Measurements from ENCODE around the gene PPP1R3D. TPM values are rescaled to one million over a fixed set of nuclear protein-coding genes. Genes with fewer than 3 reads are reported as not detected.

The PPP1R3D gene
- total RNA-seq, 1 donor from 2014 or later = 3.2 TPM

DNA sequence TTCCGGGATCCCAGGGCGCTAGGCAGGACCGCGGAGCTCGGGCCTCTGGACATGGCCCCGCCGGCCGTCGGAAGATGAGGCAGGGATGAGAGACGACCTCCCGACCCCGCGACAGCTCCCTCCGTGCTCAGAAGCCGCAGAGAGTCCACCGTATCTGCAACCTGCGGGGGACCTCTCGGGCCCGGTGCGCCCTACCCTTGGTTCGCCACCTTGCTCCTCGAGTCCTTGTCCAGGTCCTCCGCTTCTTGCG, 301 bp downstream of the PPP1R3D start:
- no peaks in the 10 kb centered on the region for H3K9me3 ChIP-seq
- intact Hi-C loops (cut with DNase I) = loop anchor here (5.0 kb wide), 3 partner anchors 943 to 1633 kb away; partner anchors contain the start of gene RAB22A
- DNase-seq (ENCODE audit: low spot score in 2 of 2) = peak in 1 of 2 donors; percentile 72
- H3K27me3 ChIP-seq = no peaks in the 10 kb centered on the region
- H3K4me3 ChIP-seq = peak overlapping the region; percentile 79 to 88
- H3K36me3 ChIP-seq = peaks cover 13 to 28% of the 10 kb centered on the region in 2 donors
- TF ChIP-seq, protein P1, sequence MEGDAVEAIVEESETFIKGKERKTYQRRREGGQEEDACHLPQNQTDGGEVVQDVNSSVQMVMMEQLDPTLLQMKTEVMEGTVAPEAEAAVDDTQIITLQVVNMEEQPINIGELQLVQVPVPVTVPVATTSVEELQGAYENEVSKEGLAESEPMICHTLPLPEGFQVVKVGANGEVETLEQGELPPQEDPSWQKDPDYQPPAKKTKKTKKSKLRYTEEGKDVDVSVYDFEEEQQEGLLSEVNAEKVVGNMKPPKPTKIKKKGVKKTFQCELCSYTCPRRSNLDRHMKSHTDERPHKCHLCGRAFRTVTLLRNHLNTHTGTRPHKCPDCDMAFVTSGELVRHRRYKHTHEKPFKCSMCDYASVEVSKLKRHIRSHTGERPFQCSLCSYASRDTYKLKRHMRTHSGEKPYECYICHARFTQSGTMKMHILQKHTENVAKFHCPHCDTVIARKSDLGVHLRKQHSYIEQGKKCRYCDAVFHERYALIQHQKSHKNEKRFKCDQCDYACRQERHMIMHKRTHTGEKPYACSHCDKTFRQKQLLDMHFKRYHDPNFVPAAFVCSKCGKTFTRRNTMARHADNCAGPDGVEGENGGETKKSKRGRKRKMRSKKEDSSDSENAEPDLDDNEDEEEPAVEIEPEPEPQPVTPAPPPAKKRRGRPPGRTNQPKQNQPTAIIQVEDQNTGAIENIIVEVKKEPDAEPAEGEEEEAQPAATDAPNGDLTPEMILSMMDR (IDR thresholded peaks at IDR 0.05) = no peak
- peak overlapping the region; percentile 92 to 94 for H3K27ac ChIP-seq
- H3K4me1 ChIP-seq = peaks cover 14 to 31% of the 10 kb centered on the region in 2 donors

DNA sequence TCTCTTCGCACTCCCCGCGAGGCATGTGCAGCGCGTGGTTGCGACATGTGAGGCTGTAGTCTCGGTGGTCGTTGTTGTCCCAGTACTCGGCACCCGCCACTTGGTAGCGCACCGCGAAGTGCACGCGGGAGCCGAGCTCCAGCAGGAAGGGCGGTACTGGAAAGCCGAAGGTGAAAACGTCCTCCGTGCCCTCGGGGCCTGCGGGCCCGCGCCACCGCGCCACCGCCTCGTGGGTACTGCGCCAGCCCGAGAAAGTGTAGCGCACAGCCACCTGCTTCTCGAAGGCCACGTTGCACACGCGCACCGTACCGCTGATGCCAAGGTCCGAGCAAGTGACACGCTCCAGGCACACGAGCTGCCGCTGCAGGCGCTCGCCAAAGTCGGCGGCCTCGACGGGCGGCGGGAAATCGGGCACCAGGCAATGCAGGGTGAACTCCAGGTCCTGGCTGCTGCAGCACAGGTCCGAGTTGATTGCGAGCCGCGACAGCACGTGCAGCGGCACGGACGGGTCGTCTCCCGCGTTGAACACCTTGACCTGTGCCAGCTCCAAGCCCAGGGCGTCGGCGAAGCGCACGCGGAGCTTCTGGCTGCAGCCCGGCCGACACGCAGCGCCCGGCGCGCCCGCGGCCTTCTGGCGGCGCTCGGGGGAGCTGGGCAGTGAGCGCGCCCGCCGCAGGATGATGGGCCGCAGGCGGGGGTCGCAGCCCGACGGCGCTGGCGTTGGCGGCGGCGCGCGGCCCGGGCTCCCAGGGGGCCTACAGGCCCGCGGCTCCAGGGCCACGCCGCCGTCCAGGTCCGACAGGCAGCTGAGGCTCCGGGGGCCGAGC, 840 bp downstream of the PPP1R3D start:
- Histone ChIP-seq H3K27me3 (no peaks in the 10 kb centered on the region), H3K4me1 (peaks cover 14 to 31% of the 10 kb centered on the region in 2 donors), H3K36me3 (peaks cover 9 to 23% of the 10 kb centered on the region in 2 donors), H3K9me3 (no peaks in the 10 kb centered on the region), H3K27ac (peak overlapping the region; percentile 92 to 94), H3K4me3 (peak overlapping the region; percentile 79 to 88)
- intact Hi-C loops (cut with DNase I) = loop anchor here (5.0 kb wide), 2 partner anchors 942 to 1047 kb away; no protein-coding TSS in a partner anchor
- TF ChIP-seq, protein P1 (IDR thresholded peaks at IDR 0.05) = no peak
- DNase-seq (ENCODE audit: low spot score in 2 of 2) = no peak

DNA sequence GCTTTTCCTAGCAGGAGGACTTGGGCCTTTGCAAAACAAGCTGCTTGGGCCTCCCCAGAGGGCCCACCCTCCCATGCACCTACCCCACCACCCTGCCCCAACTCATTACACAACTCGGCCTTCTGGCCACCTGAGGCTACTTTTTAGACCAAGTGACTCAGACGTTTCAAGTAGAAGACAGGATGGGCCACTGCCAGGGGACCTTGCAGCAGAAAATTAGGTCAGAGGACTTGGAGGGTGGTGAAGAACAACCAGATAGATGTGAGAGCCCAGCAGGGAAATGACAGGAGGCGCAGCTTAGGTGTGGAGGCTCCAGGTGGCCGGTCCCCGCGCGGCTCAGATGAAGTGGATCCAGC, 1.4 kb downstream of the PPP1R3D start:
- intact Hi-C loops (cut with DNase I) = loop anchor here (5.0 kb wide), 2 partner anchors 941 to 1046 kb away; no protein-coding TSS in a partner anchor

DNA sequence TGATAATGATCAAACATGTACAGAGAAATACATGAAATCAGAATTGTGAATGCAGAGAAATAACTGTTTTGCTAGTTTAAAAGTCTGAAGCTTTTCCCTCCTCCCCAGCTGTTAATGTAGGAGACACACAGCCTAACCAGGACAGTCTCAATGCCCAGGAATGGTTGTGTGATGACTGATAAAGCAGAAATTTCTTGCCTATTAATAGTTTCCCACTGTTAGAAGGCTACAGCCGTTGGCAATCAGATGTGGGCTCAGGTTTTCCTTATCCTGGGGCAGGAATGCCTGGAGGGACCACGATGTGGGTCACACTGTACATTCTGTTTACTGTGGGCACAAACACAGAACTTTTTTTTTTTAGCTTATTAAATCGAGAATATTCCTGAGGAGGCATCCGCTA, 1.9 kb downstream of the PPP1R3D start:
- peaks cover 3 to 14% of the 10 kb centered on the region in 2 donors for H3K36me3 ChIP-seq
- peaks cover 15 to 31% of the 10 kb centered on the region in 2 donors for H3K4me1 ChIP-seq
- H3K9me3 ChIP-seq = no peaks in the 10 kb centered on the region
- intact Hi-C loops (cut with DNase I) = loop anchor here (5.0 kb wide), 2 partner anchors 941 to 1046 kb away; no protein-coding TSS in a partner anchor
- H3K4me3 ChIP-seq = peak overlapping the region in 1 of 2 donors; percentile 88
- TF ChIP-seq, protein P1 (IDR thresholded peaks at IDR 0.05) = no peak
- peak overlapping the region; percentile 19 to 94 for H3K27ac ChIP-seq
- H3K27me3 ChIP-seq = no peaks in the 10 kb centered on the region
- no peak for DNase-seq (ENCODE audit: low spot score in 2 of 2)

More for the DNA sequence above, 1.4 kb downstream of the PPP1R3D start:
- Histone ChIP-seq H3K9me3 (no peaks in the 10 kb centered on the region), H3K27me3 (no peaks in the 10 kb centered on the region), H3K36me3 (peaks cover 4 to 17% of the 10 kb centered on the region in 2 donors), H3K27ac (peak overlapping the region; percentile 19 to 94), H3K4me1 (peaks cover 14 to 31% of the 10 kb centered on the region in 2 donors), H3K4me3 (peak overlapping the region; percentile 79 to 88)
- TF ChIP-seq, protein P1 (IDR thresholded peaks at IDR 0.05) = no peak
- no peak for DNase-seq (ENCODE audit: low spot score in 2 of 2)

DNA sequence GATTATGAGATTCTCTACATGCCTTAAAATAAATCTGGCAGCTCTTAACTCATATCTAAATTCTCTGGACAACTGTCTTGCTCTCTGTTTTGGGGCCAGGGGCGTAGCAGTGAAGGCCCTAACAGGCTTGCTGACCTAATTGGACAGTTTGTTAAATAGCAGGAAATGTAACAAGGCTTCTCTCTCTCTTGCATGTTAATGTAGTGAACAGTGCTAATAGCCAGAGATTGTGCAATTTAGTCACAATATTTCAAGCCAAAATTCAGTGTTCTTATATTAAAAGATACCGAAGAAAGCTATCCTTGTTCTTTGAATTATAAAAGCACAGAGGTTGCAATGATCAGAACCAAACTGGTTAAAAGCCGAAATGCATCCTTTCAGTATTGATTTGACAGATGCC, 3.0 kb downstream of the PPP1R3D start:
- intact Hi-C loops (cut with DNase I) = loop anchor here (5.0 kb wide), 2 partner anchors 940 to 1045 kb away; no protein-coding TSS in a partner anchor
- Histone ChIP-seq H3K36me3 (peaks cover 0 to 3% of the 10 kb centered on the region in 2 donors), H3K27ac (no peak overlapping the region), H3K4me3 (no peak overlapping the region), H3K4me1 (peaks cover 18 to 29% of the 10 kb centered on the region in 2 donors), H3K27me3 (no peaks in the 10 kb centered on the region), H3K9me3 (no peaks in the 10 kb centered on the region)
- DNase-seq (ENCODE audit: low spot score in 2 of 2) = no peak
- TF ChIP-seq, protein P1 (IDR thresholded peaks at IDR 0.05) = no peak
